IPS-18c (cell line): ENCODE results near the gene RALGPS2.
"Not testable (repeated sequence)": the region's sequence is repeated elsewhere in the genome, so short reads cannot be mapped to it uniquely, and the experiment has no call there.

ENCODE experiments used
- H3K4me3 ChIP-seq: 2 replicates; pipeline ENCODE4 v1.7.0; 2013; ENCODE audit warnings: low read depth, mild to moderate bottlenecking, low read length, moderate library complexity; ENCODE audit not compliant: insufficient read depth
- H3K9me3 ChIP-seq: one replicate; pipeline ENCODE4 v1.6.1; 2013; ENCODE audit warnings: mild to moderate bottlenecking, low read length, moderate library complexity; ENCODE audit not compliant: control insufficient read depth, insufficient read depth

RALGPS2 gene

DNA sequence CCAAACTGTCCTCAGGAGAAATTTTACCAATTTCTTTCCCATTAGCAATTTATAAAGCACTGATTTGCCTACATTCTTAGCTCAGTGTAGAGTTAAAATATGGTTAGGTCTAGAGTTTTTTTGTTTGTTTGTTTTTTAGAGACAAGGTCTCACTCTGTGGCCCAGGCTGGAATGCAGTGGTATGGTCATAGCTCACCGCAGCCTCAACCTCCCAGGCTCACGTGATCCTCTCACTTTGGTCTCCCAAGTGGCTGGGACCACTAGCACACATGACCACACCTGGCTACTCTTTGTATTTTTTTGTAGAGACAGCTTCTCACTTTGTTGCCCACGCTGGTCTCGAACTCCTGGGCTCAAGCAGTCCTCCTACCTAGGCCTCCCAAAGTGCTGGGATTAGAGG lies 10.6 kb upstream of the RALGPS2 start:
- H3K9me3 ChIP-seq = no peaks in the 10 kb centered on the region
- no peak overlapping the region for H3K4me3 ChIP-seq

DNA sequence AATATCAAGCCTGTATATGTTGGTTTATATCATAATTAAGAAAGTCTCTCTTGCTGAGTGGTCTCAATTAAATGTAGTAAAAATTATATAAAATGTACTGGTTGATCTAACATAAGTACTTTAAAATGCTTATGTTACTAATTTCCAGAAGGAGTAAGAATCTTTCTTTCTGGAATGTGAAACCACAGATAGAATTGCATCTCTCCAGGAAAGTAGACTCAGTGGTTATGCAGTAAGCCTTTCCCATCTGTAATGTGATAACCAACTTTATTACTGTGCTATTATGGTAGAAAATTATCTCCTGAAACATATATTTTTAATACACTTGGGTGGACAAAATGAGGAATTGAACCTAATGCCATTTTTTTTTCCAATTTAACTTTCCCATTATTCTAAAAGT lies 8.9 kb upstream of the RALGPS2 start:
- H3K4me3 ChIP-seq = no peak overlapping the region
- H3K9me3 ChIP-seq = no peaks in the 10 kb centered on the region

DNA sequence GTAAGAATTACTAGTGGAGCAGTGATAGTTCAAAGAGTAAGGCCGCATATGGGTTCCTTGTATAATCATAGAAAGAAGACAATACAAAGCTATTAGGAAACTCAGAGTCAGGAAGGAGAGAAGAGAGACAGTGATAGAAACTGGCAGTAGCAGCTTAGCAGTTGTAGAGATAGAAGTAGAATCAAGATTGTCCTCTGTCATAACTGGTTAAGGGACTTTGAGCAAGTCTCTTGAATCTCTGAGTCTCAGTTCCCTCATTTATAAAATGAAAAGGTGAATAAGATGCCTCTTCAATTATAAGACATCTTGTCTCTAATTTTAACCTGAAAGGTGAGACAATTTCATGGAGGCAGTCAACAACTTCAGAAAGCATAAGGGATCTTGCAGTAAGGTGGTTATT lies 6.5 kb upstream of the RALGPS2 start:
- H3K9me3 ChIP-seq = no peaks in the 10 kb centered on the region
- H3K4me3 ChIP-seq = no peak overlapping the region

DNA sequence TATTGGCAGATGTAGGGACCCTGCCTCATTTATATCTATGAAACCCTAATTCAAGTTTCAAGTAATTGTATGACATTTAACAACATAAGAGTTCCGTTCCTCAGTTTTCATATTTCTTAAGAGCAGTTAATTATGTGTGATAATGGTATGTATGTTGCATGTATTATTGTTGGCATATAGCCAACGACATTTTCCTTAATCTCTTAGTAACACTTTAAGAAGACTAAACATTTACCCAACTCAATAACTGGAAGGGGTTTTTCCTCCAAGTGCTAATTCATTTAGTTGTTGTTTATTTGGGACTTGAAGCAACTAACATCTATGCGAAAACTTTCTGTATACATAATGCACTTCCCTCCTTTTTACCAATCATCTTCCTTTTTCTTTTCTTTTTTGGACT lies 1.5 kb upstream of the RALGPS2 start:
- H3K9me3 ChIP-seq = no peaks in the 10 kb centered on the region

DNA sequence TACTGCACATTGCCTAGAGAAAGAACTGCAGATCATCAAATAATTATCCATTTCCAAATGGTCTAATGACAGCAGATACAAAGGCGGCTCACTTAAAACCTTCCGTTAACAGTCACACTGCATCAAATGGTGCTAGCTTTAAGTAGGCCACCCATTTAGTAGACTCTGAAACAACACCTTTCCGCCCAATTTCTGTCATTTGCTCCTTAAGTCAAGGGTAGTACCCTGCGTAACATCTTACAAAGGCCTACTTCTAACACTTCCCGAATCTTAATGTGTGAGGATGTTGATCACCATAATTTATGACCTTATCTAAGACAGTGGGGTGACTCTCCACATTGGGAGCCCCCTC lies 692 bp upstream of the RALGPS2 start:
- Histone ChIP-seq H3K4me3 (peak overlapping the region; percentile 87; the same call in 1 of the 2 replicates), H3K9me3 (no peaks in the 10 kb centered on the region)

More for the DNA sequence above, 1.5 kb upstream of the RALGPS2 start:
- H3K4me3 ChIP-seq = no peak overlapping the region

DNA sequence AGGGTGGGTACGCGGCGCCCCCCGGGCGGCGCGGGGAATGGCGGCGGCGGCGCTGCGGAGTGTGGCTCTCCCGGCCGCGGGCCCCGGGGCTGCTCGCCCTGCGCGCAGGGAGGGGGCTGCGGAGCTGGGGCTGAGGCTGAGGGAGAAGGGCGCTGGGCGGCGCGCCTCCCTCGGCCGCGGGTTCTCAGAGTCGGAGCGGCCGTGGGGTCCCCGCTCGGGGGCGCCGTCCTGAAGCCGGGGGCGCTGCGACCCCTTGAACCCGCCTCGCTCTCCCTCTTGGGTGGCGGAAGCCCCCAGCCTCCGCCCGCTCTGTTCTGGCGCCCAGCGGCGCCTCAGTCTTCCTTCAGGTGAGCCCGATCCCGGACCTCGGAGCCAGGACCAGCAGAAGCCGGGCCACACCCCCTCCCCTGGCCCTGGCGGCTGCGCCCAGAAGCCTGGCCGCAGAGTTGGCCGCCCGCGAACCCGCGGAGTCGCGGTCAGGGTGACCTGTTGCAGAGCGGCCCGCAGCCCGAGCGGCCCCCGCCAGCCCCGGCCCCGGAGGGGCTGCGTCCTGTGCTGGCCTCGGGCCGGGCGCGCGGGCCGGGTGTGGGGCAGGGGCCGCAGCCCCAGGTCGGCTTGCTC lies 532 bp downstream of the RALGPS2 start:
- Histone ChIP-seq H3K9me3 (no peaks in the 10 kb centered on the region), H3K4me3 (peak overlapping the region; percentile 87)

DNA sequence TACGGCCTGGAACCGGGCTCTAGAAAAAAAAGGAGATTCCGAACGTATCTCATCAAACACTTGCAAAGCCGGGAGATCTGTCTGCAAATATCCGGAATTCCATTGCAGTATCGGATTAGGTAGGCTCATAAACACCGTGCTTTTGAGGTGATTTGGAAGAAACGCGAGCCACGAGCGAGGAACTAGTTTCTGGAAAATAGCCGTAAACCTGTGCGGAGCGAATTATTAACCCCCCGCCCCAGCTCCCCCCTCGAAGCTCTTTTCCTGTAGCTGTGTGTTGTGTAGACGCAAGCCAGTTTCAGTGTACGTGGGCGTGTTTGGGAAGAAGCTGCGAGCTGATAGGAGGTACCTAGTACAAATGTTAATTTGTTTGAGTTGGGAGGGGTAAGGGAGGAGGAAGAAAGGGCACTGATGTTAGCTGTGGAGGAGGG lies 1.1 kb downstream of the RALGPS2 start:
- peak overlapping the region; percentile 87 for H3K4me3 ChIP-seq

DNA sequence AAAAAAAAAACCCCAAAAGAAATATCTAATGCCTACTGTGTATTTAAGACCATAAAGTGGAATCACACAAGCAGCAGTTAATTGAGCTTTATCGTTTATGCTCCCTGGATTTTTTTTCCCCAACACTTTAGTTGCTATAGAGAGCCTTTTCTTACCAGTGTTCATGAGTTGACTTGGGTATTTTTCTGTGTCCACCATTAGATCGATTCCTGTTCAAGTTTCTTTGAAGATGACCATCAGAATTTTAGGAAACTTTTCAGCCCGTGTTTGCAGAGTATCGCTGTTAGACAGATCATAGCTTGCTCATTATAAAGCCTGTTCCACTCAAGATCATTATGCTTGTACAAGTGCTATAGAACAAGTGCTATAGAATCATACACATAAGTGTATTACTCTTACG lies 1.5 kb downstream of the RALGPS2 start:
- Histone ChIP-seq H3K4me3 (no peak overlapping the region; the same call in 1 of the 2 replicates), H3K9me3 (no peaks in the 10 kb centered on the region)

More for the DNA sequence above, 1.1 kb downstream of the RALGPS2 start:
- H3K9me3 ChIP-seq = no peaks in the 10 kb centered on the region

DNA sequence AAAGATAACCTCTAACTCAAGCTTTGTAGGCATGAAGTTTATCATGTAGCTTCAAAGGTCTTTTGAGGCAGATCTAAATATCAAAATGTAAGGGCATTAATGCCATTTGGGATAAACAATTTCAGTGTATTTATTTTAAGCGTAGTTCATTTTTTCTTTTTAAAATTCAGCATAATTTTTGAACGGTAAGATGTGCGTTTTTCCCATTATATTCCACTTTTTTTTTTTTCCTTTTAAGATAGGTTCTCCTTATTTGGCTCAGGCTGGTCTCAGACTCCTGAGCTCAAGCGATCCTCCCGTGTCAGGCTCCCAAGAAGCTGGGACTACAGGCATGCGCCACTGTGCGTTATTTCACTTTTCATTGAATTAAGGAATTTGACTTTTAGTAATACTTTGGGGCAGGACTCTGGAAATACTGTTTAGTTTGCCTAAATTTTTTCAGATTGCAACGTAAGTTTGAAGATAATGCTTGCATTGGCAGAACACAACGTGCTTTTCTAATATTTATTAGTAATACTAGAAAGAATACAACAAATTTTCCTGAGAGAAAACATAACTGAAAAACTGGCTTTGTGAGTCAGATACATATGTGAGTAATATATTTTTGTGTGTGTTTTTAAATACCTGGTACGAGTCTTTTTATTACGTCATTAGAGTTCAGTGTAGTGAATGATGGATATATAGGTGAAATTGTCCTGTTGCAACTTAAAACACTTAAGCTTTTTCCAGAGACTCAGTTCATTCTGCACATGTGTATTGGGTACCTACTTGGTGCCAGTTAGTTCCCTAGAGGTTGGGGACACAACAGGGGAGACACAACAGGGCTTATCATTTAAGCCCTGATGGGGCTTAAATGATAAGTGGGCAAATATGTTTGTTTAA lies 2.2 kb downstream of the RALGPS2 start:
- Histone ChIP-seq H3K4me3 (no peak overlapping the region), H3K9me3 (no peaks in the 10 kb centered on the region)

DNA sequence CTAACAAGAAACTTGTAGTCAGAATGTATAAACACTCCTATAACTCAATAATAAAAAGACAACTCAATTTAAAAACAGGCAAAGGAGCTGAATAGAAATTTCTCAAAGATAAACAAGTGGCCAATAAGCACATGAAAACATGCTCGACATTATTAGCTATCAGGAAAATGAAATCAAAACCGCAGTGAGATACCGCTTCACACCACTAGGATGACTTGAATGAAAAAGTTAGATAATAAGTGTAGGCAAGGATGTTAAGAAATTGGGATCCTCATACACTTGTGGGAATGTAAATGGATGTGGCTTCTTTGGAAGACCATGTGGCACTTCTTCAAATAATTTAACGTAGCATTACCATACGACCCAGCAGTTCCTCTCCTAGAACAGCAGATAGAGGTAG lies 8.9 kb downstream of the RALGPS2 start:
- H3K9me3 ChIP-seq = no peaks in the 10 kb centered on the region
- H3K4me3 ChIP-seq = no peak overlapping the region

DNA sequence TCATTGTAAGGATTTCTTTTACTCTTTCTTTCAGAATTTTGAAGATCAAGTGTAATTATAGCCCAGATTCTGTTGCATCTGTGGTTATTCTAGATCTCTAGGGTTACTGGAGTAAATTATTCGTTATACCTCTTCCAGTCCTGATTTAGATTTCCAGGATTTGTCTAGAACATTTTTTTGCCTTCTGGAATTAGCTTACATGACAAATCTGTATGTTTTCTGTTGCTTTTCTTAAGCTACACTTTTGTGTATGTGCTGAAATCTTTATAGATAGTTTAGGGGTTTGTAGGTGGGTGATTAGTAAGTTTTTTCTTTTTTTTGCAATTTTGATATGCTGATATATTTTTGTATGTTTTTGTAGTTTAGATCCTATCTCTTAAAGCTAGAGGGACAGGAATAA lies 13.7 kb downstream of the RALGPS2 start:
- Histone ChIP-seq H3K4me3 (no peak overlapping the region), H3K9me3 (no peaks in the 10 kb centered on the region)

DNA sequence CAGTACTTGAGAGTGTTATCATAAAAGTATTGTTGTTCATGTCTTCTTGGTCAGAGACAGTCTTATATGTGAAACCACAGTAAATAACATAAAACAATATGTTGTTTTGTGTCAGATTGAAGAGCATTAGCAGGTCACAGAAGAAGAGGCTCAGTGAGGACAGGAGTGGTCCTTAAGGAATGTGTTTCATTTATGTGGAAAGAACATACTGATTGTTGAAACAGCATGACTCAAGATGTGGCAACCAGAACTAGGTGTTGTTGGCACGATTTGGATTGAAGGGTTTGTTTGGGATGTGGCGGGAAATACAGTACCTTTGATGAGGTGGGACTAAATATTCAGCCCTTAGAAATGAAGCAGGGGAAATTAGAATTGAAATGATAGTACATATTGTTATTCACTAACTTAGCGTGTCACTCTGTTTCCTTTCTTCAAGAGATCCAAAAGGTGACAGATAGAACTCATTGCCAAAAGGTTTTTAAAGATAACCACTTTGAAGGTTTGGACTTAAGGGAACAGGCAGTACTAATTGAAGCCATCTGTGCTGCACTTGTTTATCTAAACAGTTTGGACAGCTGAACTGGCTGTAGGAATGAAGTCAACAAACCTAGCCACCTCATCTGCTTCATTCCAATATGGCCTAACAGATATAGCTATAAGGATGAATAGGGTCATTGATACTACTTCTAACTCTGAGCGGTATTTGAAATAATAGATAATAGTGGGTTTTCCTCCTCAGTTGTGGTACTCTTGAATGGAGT lies 14.4 kb downstream of the RALGPS2 start:
- no peaks in the 10 kb centered on the region for H3K9me3 ChIP-seq
- no peak overlapping the region for H3K4me3 ChIP-seq

DNA sequence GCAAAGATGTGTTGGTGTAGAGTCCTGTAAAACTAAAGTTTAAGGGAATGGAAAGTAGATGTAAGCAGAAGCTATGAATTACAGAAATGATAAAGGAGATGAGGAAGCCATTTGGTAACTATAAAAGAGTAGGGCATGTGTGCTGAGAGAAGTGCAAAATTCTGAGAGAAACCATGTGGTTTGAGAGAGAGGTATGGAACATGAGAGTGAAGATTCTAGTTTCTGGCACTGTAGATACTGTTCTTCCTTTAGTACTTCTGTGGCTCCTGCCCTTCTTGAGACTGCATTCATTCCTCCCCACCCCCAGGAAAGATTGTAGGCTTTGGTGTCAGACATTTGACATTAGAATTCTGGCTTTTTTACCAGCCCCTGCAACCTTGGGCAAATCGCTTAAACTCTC lies 15.4 kb downstream of the RALGPS2 start:
- no peaks in the 10 kb centered on the region for H3K9me3 ChIP-seq
- no peak overlapping the region for H3K4me3 ChIP-seq

DNA sequence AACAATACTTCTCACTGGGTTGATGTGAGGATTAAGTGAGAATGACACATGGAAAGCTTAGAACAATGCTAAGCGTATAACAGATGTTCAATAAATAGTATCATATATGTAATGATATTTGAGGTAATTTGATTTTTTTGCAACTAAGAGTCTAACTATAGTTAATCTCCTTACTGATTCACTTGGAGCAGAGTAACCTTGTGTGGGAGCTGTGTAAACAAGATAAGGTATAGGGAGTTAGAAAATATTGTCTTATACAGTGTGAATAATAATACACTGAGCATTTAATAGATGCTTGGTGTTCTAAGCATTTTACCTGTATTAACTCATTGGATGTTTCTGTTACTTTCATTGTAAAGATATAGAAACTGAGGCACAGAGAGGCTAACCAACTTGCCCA lies 15.9 kb downstream of the RALGPS2 start:
- no peaks in the 10 kb centered on the region for H3K9me3 ChIP-seq
- no peak overlapping the region for H3K4me3 ChIP-seq

DNA sequence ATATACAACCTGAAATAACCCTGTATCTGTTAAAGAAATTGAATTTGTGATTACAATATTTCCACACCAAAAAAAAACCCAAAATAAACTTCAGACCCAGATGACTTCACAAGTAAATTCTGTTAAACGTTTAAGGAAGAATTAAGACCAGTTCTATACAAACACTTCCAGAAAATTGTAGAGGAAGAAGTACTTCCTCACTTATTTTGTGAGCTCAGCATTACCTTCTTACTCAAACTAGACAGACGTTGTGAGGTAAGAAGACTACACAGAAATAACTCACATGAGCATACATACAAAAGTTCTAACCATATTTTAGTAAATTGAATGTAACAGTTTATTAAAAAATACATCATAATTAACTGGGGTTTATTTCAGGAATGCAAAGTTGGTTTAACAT lies 18.8 kb downstream of the RALGPS2 start:
- Histone ChIP-seq H3K9me3 (no peaks in the 10 kb centered on the region), H3K4me3 (no peak overlapping the region)

DNA sequence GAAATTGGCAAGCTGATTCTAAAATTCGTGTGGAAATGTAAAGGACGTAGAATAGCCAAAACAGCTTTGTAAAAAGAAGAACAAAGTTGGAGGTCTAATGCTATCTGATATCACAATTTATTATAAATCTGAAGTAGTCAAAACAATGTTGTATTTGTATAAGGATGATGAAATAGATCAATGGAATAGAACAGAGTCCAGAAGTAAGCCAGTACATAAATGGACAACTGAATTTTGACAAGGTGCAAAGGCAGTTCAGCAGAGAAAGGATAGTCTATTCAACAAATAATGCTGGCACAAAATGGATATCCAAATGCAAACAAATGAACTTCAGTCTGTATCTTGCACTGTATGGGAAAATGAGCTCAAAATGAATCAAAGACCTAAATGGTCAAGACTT lies 20.2 kb downstream of the RALGPS2 start:
- Histone ChIP-seq H3K9me3 (no peaks in the 10 kb centered on the region), H3K4me3 (no peak overlapping the region)

DNA sequence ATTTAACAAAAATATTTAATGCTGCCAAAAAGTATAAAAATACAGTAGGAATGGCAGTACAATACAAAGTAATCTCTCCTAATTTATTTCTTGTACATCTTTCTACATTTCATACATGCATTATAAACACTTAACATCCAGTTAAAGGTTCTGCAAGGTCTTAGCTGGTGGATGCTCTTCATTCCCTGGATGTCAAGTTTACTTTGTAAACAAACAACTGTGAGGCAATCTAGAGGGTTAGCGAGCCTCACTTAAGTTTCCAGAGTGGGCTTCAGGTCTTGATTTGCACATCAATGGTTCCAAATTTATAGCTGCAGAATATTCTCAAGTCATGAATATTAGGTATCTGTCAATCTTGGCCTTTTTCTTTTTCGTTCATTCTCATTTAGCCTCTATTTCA lies 21.3 kb downstream of the RALGPS2 start:
- no peak overlapping the region for H3K4me3 ChIP-seq
- H3K9me3 ChIP-seq = no peaks in the 10 kb centered on the region

DNA sequence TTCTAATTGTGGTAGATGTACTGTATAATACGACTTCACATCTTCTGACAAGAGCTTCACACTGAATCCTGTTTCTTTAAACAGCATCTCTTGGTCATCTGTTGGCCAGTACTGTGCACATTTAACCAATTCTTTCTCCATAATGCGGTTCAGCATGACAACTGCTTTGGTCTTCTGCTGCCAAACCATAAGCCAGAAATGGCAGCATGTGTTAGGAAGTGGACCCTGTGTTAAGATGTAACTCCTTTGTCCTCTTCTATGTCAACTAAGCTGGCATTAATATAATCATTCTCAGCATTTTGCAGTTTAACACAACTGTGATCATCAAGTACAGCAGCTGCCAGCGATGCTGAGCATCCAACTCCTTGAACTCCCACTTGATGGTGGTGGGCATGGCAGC lies 22.3 kb downstream of the RALGPS2 start:
- not testable (repeated sequence) for H3K9me3 ChIP-seq, H3K4me3 ChIP-seq
